Measurements from ENCODE around the gene MSI2. TPM values are rescaled to one million over a fixed set of nuclear protein-coding genes. Genes with fewer than 3 reads are reported as not detected.

Gene MSI2
- total RNA-seq, 1 donor = 23.2 TPM

DNA sequence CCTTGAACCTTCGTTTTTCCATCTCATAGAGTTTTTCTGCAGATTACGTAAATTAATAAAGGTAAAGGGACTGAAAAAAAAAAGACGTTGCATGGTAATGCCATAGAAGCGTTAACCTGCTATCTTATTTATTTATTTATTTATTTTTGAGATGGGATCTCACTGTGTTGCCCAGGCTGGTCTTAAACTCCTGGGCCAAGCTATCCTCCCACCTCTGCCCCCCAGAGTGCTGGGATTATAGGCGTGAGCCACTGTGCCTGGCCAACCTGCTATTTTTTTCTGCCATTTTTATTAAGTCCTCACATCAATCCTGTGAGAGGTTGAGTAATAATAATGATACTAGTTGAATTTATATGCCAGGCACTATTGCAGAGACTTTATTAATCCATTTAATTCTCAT is 7.9 kb downstream of the MSI2 start:
- Histone ChIP-seq H3K27me3 (ENCODE audit: insufficient read depth, low read length) (no peaks in the 10 kb centered on the region), H3K27ac (ENCODE audit: low read depth, low read length) (no peak overlapping the region), H3K4me1 (ENCODE audit: insufficient read depth, low read length) (no peaks in the 10 kb centered on the region), H3K79me2 (ENCODE audit: insufficient read depth, low read length) (no peaks in the 10 kb centered on the region), H3K9me3 (ENCODE audit: low read depth, low read length) (no peaks in the 10 kb centered on the region), H3K4me3 (ENCODE audit: insufficient read depth, low read length) (no peak overlapping the region), H3K36me3 (ENCODE audit: insufficient read depth, low read length) (peaks cover 3% of the 10 kb centered on the region), H2AFZ (ENCODE audit: low read length) (no peak overlapping the region), H4K20me1 (ENCODE audit: insufficient read depth, low read length) (no peaks in the 10 kb centered on the region), H3K4me2 (ENCODE audit: insufficient read depth, low read length) (no peak overlapping the region)
- DNase-seq (ENCODE audit: insufficient read length, low spot score, missing footprints) = no peak
- TF ChIP-seq, protein P1, sequence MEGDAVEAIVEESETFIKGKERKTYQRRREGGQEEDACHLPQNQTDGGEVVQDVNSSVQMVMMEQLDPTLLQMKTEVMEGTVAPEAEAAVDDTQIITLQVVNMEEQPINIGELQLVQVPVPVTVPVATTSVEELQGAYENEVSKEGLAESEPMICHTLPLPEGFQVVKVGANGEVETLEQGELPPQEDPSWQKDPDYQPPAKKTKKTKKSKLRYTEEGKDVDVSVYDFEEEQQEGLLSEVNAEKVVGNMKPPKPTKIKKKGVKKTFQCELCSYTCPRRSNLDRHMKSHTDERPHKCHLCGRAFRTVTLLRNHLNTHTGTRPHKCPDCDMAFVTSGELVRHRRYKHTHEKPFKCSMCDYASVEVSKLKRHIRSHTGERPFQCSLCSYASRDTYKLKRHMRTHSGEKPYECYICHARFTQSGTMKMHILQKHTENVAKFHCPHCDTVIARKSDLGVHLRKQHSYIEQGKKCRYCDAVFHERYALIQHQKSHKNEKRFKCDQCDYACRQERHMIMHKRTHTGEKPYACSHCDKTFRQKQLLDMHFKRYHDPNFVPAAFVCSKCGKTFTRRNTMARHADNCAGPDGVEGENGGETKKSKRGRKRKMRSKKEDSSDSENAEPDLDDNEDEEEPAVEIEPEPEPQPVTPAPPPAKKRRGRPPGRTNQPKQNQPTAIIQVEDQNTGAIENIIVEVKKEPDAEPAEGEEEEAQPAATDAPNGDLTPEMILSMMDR (IDR thresholded peaks at IDR 0.05; ENCODE audit: extremely low read depth, low read depth, low read length) = no peak

DNA sequence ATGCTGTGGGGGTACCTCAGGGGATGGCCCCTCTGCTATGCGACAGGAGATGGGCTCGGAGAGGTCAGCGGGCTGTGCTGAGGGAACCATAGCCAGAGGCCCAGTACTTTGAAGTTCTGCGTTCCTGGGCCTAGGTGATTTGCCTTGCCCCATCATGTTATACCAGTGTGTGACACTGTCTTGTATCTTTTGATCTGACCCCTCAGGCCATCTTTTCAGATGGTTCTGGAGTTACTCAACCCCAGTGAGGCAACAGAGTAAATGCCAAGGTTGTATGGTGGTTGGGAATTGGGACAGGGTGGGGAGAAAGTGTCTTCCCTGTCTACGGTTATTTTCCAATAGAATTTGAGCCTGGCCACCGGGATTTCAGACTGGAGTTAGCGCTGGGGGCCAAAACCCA is 8.5 kb downstream of the MSI2 start:
- Histone ChIP-seq H3K79me2 (ENCODE audit: insufficient read depth, low read length) (no peaks in the 10 kb centered on the region), H3K36me3 (ENCODE audit: insufficient read depth, low read length) (peaks cover 3% of the 10 kb centered on the region), H3K27ac (ENCODE audit: low read depth, low read length) (no peak overlapping the region), H3K4me3 (ENCODE audit: insufficient read depth, low read length) (no peak overlapping the region), H3K4me1 (ENCODE audit: insufficient read depth, low read length) (no peaks in the 10 kb centered on the region), H2AFZ (ENCODE audit: low read length) (no peak overlapping the region), H3K9me3 (ENCODE audit: low read depth, low read length) (no peaks in the 10 kb centered on the region), H3K4me2 (ENCODE audit: insufficient read depth, low read length) (no peak overlapping the region), H4K20me1 (ENCODE audit: insufficient read depth, low read length) (no peaks in the 10 kb centered on the region), H3K27me3 (ENCODE audit: insufficient read depth, low read length) (no peaks in the 10 kb centered on the region)
- TF ChIP-seq, protein P1 (IDR thresholded peaks at IDR 0.05; ENCODE audit: extremely low read depth, low read depth, low read length) = no peak
- no peak for DNase-seq (ENCODE audit: insufficient read length, low spot score, missing footprints)

DNA sequence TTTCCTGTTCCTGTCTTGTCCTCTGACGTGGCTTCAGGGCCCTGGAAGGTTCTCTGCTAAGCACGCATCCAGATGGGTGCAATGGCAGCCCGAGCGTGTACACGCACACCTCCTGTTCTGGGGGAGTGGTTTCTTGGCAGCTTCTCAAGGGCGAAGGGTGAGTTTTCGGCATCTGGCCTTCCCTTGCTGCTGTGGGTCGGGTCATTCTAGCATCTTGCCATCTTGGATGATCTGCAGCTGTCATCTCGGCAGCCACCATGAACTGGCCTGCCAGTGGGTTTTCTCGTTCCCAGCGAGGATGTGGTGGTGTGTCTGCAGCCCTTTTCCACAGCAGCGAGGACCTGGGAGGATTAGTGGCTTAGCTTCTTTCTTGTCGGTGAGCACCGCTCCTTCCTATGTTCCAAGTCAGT is 10.6 kb downstream of the MSI2 start:
- no peaks in the 10 kb centered on the region for H3K4me1 ChIP-seq (ENCODE audit: insufficient read depth, low read length)

DNA sequence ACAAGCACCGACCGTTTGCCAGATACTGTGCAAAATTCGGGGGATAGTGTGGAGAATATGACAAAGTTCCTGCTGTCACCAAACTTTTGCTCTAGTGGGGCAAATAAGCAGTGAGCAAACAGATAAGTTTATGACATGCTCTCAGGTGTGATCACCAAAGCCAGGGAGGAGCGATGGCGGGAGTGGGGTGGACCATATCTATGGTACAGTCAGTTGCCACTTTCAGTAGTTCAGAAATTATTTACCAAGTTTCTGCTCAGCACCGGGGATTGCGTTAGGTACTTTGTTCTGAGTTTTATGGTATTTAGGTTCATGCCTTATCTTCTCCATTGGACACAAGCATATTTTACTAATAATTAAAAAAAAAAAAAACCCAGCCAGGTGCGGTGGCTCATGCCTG is 11.9 kb downstream of the MSI2 start:
- Histone ChIP-seq H4K20me1 (ENCODE audit: insufficient read depth, low read length) (no peaks in the 10 kb centered on the region), H3K36me3 (ENCODE audit: insufficient read depth, low read length) (no peaks in the 10 kb centered on the region), H3K27ac (ENCODE audit: low read depth, low read length) (no peak overlapping the region), H3K79me2 (ENCODE audit: insufficient read depth, low read length) (no peaks in the 10 kb centered on the region), H3K27me3 (ENCODE audit: insufficient read depth, low read length) (no peaks in the 10 kb centered on the region), H2AFZ (ENCODE audit: low read length) (no peak overlapping the region), H3K4me2 (ENCODE audit: insufficient read depth, low read length) (no peak overlapping the region), H3K9me3 (ENCODE audit: low read depth, low read length) (no peaks in the 10 kb centered on the region), H3K4me3 (ENCODE audit: insufficient read depth, low read length) (no peak overlapping the region), H3K4me1 (ENCODE audit: insufficient read depth, low read length) (no peaks in the 10 kb centered on the region)
- TF ChIP-seq, protein P1 (IDR thresholded peaks at IDR 0.05; ENCODE audit: extremely low read depth, low read depth, low read length) = no peak
- DNase-seq (ENCODE audit: insufficient read length, low spot score, missing footprints) = no peak

More for the DNA sequence above, 10.6 kb downstream of the MSI2 start:
- no peak overlapping the region for H3K27ac ChIP-seq (ENCODE audit: low read depth, low read length)
- no peak for DNase-seq (ENCODE audit: insufficient read length, low spot score, missing footprints)
- no peak overlapping the region for H3K4me3 ChIP-seq (ENCODE audit: insufficient read depth, low read length)
- H3K9me3 ChIP-seq (ENCODE audit: low read depth, low read length) = no peaks in the 10 kb centered on the region
- H3K4me2 ChIP-seq (ENCODE audit: insufficient read depth, low read length) = no peak overlapping the region
- H3K36me3 ChIP-seq (ENCODE audit: insufficient read depth, low read length) = peaks cover 3% of the 10 kb centered on the region
- no peaks in the 10 kb centered on the region for H3K27me3 ChIP-seq (ENCODE audit: insufficient read depth, low read length)
- H4K20me1 ChIP-seq (ENCODE audit: insufficient read depth, low read length) = no peaks in the 10 kb centered on the region
- no peak overlapping the region for H2AFZ ChIP-seq (ENCODE audit: low read length)
- TF ChIP-seq, protein P1 (IDR thresholded peaks at IDR 0.05; ENCODE audit: extremely low read depth, low read depth, low read length) = no peak
- no peaks in the 10 kb centered on the region for H3K79me2 ChIP-seq (ENCODE audit: insufficient read depth, low read length)
